Hematopoietic multipotent progenitor cell treated with erythropoietin and hydrocortisone succinate and interleukin-3 and kit ligand, for 15 days (in vitro differentiated cells): ENCODE results near the gene EPO.
"Not testable (repeated sequence)": the region's sequence is repeated elsewhere in the genome, so short reads cannot be mapped to it uniquely, and the experiment has no call there.

Experiments used
- DNase-seq: peaks from one replicate; pipeline ENCODE4 v3.0.0-alpha.2; 2015; ENCODE audit warnings: low spot score

Gene EPO

GRCh38 chr7:100736671-100737070, 16.4 kb downstream of the EPO start:
- DNase-seq, result no peak

GRCh38 chr7:100739934-100740333, 19.7 kb downstream of the EPO start:
- no peak for DNase-seq

GRCh38 chr7:100744605-100745004, 24.3 kb downstream of the EPO start:
- no peak for DNase-seq

- no peak for DNase-seq
These were observed 24.9 kb downstream of the EPO start for GRCh38 chr7:100745184-100745583.

GRCh38 chr7:100752994-100753393, 32.7 kb downstream of the EPO start:
- no peak for DNase-seq

- DNase-seq, result no peak
These were observed 33.5 kb downstream of the EPO start for GRCh38 chr7:100753750-100754149.

GRCh38 chr7:100759357-100760171, 39.3 kb downstream of the EPO start:
- no peak for DNase-seq

- not testable (repeated sequence) for DNase-seq
These were observed 42.6 kb downstream of the EPO start for GRCh38 chr7:100762841-100763240.

- no peak for DNase-seq
These were observed 43.4 kb downstream of the EPO start for GRCh38 chr7:100763556-100764140.

- no peak for DNase-seq
These were observed 44.6 kb downstream of the EPO start for GRCh38 chr7:100764841-100765240.

- DNase-seq, result no peak
These were observed 45.0 kb downstream of the EPO start for GRCh38 chr7:100765250-100765649.

GRCh38 chr7:100768784-100769183, 48.5 kb downstream of the EPO start:
- no peak for DNase-seq
